K562 (cell line): ENCODE measurements around the gene PCK2. TPM values are rescaled to one million over a fixed set of nuclear protein-coding genes. Genes with fewer than 3 reads are reported as not detected.
A peak's percentile ranks its signal among the peaks of the same experiment; 100 is the strongest.

Source experiments
- BHLHE40 ChIP-seq: IDR thresholded peaks from 2 replicates; pipeline ENCODE4 v1.6.1; 2011; ENCODE audit warnings: low read length, improper control_type of control experiment
- C11orf30 ChIP-seq: fragments of 450-650 bp; IDR thresholded peaks from 2 replicates; pipeline ENCODE4 v1.6.1; 2016; ENCODE audit warnings: low read depth, mild to moderate bottlenecking
- CEBPB ChIP-seq: fragments of 450-650 bp; IDR thresholded peaks from 2 replicates; pipeline ENCODE4 v1.6.1; 2016; ENCODE audit warnings: missing genetic modification characterization, missing compliant biosample characterization
- HLTF ChIP-seq: fragments of 450-650 bp; IDR thresholded peaks from 2 replicates; pipeline ENCODE4 v1.6.1; 2016
- LCOR ChIP-seq: sonication (generic); formaldehyde crosslinking; IDR thresholded peaks from 2 replicates; pipeline ENCODE4 v1.8.0; 2022; ENCODE audit warnings: mild to moderate bottlenecking, missing genetic modification reagents
- MGA ChIP-seq: fragments of 450-650 bp; IDR thresholded peaks from 2 replicates; pipeline ENCODE4 v1.6.1; 2016; ENCODE audit warnings: mild to moderate bottlenecking, moderate library complexity
- MTA1 ChIP-seq: fragments of 450-650 bp; IDR thresholded peaks from 2 replicates; pipeline ENCODE4 v1.6.1; 2017; ENCODE audit warnings: borderline replicate concordance
- NFRKB ChIP-seq: fragments of 450-650 bp; IDR thresholded peaks from 2 replicates; pipeline ENCODE4 v1.6.1; 2016; ENCODE audit warnings: low read depth
- ZBTB8A ChIP-seq: fragments of 450-650 bp; IDR thresholded peaks from 2 replicates; pipeline ENCODE4 v1.6.1; 2018; ENCODE audit warnings: mild to moderate bottlenecking, moderate library complexity; ENCODE audit not compliant: partially characterized antibody
- ZNF408 ChIP-seq: fragments of 250-450 bp; sonication (Bioruptor Pico); IDR thresholded peaks from 2 replicates; pipeline ENCODE4 v1.4.0; 2020; ENCODE audit warnings: low read depth, mild to moderate bottlenecking, moderate library complexity
- ZNF444 ChIP-seq: fragments of 250-450 bp; sonication (Bioruptor Pico); IDR thresholded peaks from 2 replicates; pipeline ENCODE4 v1.4.0; 2020; ENCODE audit warnings: mild to moderate bottlenecking, moderate library complexity
- ZNF57 ChIP-seq: fragments of 450-650 bp; formaldehyde crosslinking; IDR thresholded peaks from 2 replicates; pipeline ENCODE4 v1.4.0; 2020; ENCODE audit warnings: mild to moderate bottlenecking, moderate library complexity
- ZNF586 ChIP-seq: fragments of 450-650 bp; formaldehyde crosslinking; conservative IDR thresholded peaks from 2 replicates; pipeline ENCODE4 v1.4.0; 2020; ENCODE audit warnings: mild to moderate bottlenecking, moderate library complexity
- polyA plus RNA-seq, 8 experiments: library from polyadenylated mRNA; depleted of rRNA in 4 of 8; stranded (reverse) in 5 of 8; unstranded in 3 of 8; fragments of >200 nt; fragmentation: Nextera tagmentation in 2 of 8; fragmentation: Illumina TruSeq in 1 of 8; extraction: Ambion mirVana in 2 of 8; extraction: Trizol in 1 of 8; gene quantifications; 2 replicates each; pipeline versions ENCODE4 v1.2.1 to v1.2.3, GENCODE V29; 2011 to 2014; ENCODE audit warnings: inconsistent platforms in 1 of 8, missing spikeins in 1 of 8
- total RNA-seq, 7 experiments: library from RNA; depleted of rRNA in 6 of 7; stranded (reverse); fragments of >200 nt in 6 of 7; fragmentation: Illumina TruSeq in 2 of 7; extraction: Trizol in 2 of 7; gene quantifications; 2 replicates each; pipeline versions ENCODE4 v1.2.1 to v1.2.3, GENCODE V29; 2011 to 2021; ENCODE audit warnings: low replicate concordance in 1 of 7
- TF ChIP-seq, protein P1 (sequence below): fragments of 450-650 bp; IDR thresholded peaks from 2 replicates; pipeline ENCODE4 v1.6.1; 2017; ENCODE audit warnings: antibody characterized with exemption
- TF ChIP-seq, protein P2 (sequence below): fragments of 450-650 bp; IDR thresholded peaks from 2 replicates; pipeline ENCODE4 v1.6.1; 2016; ENCODE audit warnings: missing biosample characterization, missing genetic modification characterization

PCK2 gene
- total and polyA plus RNA-seq, 9 of the 15 experiments (the other 6 are each of a cell fraction or from before 2014, with no cell fraction given), result 3.3 to 60.9 (median 30.4) TPM

- TF ChIP-seq MGA, result peak; percentile 48; the same call in 1 of the 2 replicates
- TF ChIP-seq HLTF, result no peak
- 0 out of 2 replicates have a peak, but pooled peaks have one; percentile 1 for TF ChIP-seq MTA1
- no peak for TF ChIP-seq BHLHE40
- peak; percentile 27; the same call in 1 of the 2 replicates for TF ChIP-seq LCOR (CRISPR knock-in tag)
- no peak for TF ChIP-seq ZNF444
- TF ChIP-seq, protein P1, sequence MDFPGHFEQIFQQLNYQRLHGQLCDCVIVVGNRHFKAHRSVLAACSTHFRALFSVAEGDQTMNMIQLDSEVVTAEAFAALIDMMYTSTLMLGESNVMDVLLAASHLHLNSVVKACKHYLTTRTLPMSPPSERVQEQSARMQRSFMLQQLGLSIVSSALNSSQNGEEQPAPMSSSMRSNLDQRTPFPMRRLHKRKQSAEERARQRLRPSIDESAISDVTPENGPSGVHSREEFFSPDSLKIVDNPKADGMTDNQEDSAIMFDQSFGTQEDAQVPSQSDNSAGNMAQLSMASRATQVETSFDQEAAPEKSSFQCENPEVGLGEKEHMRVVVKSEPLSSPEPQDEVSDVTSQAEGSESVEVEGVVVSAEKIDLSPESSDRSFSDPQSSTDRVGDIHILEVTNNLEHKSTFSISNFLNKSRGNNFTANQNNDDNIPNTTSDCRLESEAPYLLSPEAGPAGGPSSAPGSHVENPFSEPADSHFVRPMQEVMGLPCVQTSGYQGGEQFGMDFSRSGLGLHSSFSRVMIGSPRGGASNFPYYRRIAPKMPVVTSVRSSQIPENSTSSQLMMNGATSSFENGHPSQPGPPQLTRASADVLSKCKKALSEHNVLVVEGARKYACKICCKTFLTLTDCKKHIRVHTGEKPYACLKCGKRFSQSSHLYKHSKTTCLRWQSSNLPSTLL, result no peak
- TF ChIP-seq ZNF586 (CRISPR knock-in tag), result no peak
- TF ChIP-seq NFRKB, result 0 out of 2 replicates have a peak, but pooled peaks have one; percentile 57
- TF ChIP-seq ZNF408 (CRISPR knock-in tag), result no peak
- TF ChIP-seq ZNF57 (CRISPR knock-in tag), result no peak
- peak; percentile 90 for TF ChIP-seq CEBPB (tag)
- TF ChIP-seq ZBTB8A, result no peak
- TF ChIP-seq, protein P2, sequence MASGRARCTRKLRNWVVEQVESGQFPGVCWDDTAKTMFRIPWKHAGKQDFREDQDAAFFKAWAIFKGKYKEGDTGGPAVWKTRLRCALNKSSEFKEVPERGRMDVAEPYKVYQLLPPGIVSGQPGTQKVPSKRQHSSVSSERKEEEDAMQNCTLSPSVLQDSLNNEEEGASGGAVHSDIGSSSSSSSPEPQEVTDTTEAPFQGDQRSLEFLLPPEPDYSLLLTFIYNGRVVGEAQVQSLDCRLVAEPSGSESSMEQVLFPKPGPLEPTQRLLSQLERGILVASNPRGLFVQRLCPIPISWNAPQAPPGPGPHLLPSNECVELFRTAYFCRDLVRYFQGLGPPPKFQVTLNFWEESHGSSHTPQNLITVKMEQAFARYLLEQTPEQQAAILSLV (tag), result no peak
- no peak for TF ChIP-seq C11orf30
Observed at GRCh38 chr14:24113801-24114531, 19.9 kb downstream of the PCK2 start (continued).
